GM18520 (cell line): ENCODE measurements around the gene ACER2.
"Not testable (repeated sequence)": the region's sequence is repeated elsewhere in the genome, so short reads cannot be mapped to it uniquely, and the experiment has no call there.

Experiments
- ATAC-seq: cut with Tn5 transposase; IDR thresholded peaks from one replicate; pipeline ENCODE4 v1.9.1; 2021; ENCODE audit not compliant: unreplicated experiment

Gene ACER2

DNA sequence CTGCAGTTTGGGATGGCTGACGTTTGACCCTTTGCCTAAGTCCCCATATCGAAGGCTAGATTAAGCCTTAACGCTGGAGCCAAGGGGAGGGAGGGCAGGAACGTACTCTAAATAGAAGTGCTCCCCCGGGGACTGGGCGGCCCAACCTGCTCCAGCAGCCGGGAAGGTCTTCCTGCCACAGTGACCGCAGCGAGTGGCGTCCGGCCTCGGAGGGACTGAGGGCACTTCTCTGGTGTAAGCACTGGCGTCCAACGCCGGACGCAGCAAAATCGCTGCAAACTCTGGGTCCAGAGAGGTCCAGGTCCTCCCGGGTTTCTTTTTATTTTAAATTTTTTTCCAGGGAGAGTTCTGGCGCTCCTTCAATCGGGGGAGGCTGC, 505 bp upstream of the ACER2 start:
- no peak for ATAC-seq

DNA sequence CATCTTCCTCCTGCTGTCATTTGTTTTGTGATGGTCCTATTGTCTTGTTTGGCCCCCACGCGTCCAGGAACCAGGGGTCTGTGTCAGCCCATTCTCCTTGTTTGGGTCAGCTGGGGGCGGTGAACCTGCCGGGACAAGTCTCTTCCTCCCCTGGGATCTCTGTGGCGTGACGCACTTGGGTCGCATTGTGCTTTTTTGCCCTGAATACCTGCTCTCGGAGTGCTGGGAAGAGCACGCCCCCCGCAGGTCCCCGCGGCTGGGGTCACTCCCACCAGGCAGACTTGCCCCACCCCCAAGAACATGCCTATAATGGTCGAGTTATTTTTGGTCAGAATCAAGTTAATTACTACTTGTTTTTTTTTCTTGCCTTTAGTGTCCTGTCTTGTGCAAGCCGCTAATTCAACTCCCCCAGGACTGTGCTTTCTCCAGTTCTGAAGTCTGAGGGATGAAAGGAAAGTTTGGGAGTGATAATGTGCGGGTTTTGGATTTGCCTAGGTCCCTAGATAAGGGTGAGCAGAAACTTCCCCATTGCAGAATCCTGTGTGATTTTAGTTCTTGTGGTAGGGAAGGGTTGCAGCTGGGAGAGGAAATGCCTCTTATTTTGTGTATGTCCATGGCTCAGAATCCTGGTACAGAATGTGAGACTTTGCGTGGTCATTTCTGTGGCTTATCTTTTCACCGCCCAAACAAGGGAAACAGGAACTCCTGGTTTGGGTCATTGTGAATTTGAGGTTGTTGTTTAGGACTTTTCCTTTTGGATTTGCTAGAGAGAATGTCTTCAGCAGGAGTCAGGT, 789 bp downstream of the ACER2 start:
- no peak for ATAC-seq

DNA sequence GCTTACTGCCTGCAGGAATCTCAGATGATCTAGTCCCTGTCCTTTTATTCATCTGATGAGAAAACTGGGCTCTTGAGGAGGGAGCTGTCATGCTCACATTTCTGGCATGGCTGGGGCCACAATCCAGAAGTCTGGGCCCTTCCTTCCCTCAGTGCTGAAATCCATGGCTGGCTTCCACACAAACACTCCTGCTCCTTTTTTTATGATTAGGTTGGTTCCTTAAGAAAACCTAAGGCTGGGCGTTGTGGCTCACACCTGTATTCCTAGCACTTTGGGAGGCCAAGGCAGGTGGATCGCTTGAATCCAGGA, 1.3 kb downstream of the ACER2 start:
- no peak for ATAC-seq

GRCh38 chr9:19410594-19410993, 1.8 kb downstream of the ACER2 start:
- ATAC-seq = no peak

DNA sequence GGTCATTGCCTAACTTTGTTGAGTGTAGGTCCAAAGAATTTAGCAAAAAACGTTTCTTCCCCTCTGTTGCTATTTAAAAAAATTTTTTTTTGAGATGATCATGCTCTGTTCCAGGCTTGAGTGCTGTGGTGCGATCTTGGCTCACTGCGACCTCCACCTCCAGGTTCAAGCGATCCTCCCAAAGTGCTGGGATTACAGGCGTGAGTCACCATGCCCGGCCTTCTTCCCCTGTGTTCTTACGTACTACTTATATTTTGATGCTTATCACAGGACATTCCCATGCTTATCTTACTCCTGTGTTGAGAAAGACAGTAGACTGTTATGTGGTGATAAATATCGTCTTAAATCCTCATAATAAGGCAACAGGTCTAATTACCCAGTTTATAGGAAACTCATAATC, 2.5 kb downstream of the ACER2 start:
- ATAC-seq = no peak

DNA sequence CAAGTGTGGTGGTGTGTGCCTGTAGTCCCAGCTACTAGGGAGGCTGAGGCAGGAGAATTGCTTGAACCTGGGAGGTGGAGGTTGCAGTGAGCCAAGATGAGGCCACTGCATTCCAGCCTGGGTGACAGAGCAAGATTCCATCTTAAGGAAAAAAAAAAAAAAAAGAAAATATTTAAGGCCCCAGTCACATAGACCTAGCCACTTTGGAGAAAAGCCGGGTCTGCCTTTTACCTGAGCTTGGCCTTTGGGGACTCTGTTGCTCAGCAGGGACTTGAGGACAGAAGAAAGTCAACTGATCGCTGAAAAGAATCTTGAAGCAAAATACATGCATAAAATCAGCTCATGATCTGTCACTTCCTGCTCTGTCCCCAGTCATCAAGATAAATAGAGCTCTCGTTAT, 4.6 kb downstream of the ACER2 start:
- ATAC-seq = not testable (repeated sequence)

GRCh38 chr9:19416143-19416542, 7.3 kb downstream of the ACER2 start:
- ATAC-seq = no peak

DNA sequence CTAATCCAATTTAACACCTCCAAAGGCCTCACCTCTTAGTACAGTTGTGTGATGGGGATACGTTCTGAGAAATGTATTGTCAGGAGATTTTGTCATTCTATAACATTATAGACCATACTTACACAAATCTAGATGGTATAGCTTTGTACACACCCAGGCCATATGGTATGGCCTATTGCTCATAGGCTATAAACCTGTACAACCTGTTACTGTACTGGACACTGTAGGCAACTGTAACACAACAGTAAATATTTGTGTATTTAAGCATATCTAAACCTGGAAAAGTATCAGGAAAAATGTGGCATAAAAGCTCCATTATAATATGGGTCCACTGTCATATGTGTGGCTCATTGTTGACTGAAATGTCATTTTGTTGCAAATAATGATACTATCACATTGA, 12.1 kb downstream of the ACER2 start:
- no peak for ATAC-seq

- ATAC-seq = no peak
These were observed 14.4 kb downstream of the ACER2 start for GRCh38 chr9:19423163-19423562.

GRCh38 chr9:19424176-19424779, 15.5 kb downstream of the ACER2 start:
- ATAC-seq = no peak

DNA sequence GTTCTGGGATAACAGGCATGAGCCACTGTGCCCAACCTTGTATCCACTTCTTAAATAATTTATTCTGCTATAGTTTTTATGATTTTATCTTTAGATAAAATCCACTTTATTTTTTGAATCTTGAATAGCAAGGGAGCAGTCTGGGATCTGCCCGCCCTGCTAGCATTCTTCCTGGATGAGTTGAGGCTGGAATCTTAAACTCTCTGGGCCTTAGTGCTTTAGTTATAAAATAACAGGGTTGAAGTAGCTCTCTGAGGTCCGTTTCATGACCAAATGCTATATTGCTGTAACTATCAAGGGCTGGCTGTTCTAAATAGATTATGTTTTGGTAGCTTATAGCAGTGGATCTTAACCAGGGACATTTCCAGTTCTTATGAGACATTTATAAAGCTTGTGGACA, 20.8 kb downstream of the ACER2 start:
- no peak for ATAC-seq

- no peak for ATAC-seq
These were observed 21.5 kb downstream of the ACER2 start for GRCh38 chr9:19430201-19430760.

DNA sequence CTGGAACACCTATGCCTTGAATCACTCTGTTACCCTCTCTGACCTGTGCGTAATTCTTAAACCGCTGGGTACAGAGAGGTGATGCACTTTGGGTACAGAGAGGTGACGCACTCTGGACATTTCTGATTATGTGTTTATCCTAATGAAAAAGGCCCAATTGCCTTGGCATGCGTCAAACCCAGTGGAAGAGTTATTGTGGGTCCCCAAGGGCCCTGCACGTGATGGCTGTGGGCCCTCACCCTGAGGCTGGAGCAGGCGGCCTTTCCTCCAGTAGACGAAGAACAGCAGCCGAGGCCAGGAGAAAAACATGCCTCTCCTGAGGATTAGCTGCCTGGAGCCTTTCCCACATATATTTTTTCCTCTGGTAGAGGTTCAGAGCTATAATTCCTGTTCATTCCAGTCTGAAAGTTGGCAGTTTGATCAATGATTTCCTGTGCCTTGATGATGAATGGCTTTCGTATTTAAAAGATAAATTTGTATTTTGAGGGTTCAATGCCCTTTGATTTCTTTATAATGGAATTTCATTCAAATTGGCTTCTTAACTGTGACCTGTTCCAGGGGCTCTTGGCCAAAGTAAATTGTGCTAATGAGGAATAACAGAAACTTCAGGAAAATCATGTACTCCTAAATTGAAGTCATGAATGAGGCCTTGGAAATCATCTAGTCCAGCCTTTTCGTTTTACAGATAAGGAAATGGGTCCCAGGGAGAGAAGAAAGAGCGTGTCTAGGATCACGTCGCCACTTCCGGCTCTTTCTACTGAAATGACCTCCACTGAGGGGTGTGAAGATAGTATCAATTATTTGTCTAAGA, 22.8 kb downstream of the ACER2 start:
- ATAC-seq = no peak

GRCh38 chr9:19432473-19432872, 23.7 kb downstream of the ACER2 start:
- no peak for ATAC-seq

DNA sequence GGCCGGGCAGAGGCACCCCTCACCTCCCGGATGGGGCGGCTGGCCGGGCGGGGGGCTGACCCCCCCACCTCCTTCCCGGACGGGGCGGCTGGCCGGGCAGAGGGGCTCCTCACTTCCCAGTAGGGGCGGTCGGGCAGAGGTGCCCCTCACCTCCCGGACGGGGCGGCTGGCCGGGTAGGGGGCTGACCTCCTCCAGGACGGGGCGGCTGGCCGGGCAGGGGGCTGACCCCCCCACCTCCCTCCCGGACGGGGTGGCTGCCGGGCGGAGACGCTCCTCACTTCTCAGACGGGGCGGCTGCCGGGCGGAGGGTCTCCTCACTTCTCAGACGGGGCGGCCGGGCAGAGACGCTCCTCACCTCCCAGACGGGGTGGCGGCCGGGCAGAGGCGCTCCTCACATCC, 24.9 kb downstream of the ACER2 start:
- not testable (repeated sequence) for ATAC-seq

- no peak for ATAC-seq
These were observed 31.6 kb downstream of the ACER2 start for GRCh38 chr9:19440376-19440775.

GRCh38 chr9:19440823-19441580, 32.2 kb downstream of the ACER2 start:
- ATAC-seq = no peak

DNA sequence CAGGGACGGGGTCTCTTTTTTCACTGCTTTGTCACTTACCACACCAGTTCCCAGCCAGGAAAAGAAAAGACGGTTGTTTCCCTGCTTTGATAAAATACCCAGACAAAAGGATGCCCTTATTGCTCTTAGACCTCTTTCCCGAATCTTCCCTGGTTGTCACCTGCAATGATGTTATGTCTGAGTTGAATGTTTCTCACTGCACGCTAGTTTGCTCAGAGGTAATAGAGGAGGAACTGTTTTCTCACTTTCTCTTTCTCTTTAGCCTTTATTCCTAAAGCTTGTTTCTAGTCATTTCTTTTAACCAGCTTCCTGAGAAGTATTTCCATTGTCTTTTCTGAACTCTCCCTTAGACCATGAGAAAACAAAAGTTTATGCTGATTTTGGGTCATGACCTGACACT, 32.9 kb downstream of the ACER2 start:
- ATAC-seq = peak; percentile 74

GRCh38 chr9:19442240-19442639, 33.4 kb downstream of the ACER2 start:
- ATAC-seq = no peak

- ATAC-seq = no peak
These were observed 36.6 kb downstream of the ACER2 start for GRCh38 chr9:19445452-19445851.

GRCh38 chr9:19446361-19446861, 37.6 kb downstream of the ACER2 start:
- no peak for ATAC-seq
